ENCODE measurements around the gene CYFIP1.

CYFIP1 gene

DNA sequence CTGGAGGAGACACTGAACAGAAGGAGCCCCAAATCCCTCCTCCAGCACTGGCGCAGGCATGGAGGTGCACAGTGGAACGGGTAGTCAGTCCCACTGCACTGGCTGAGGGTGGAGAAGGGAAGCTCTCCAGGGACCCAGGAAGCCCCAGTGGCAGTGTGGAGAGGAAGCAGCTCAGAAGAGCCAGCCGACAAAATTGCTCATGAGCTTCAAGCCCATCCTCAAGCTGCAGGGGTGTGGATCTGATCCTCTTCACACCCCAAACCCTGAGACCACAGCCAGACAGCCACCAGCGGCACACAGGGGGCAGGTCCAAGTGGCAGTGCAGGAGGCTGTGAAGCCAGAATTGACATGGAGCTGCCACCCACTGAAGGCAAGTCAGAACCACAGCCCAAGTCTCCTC is 32.1 kb downstream of the CYFIP1 start:
- DNase-seq = no peak

DNA sequence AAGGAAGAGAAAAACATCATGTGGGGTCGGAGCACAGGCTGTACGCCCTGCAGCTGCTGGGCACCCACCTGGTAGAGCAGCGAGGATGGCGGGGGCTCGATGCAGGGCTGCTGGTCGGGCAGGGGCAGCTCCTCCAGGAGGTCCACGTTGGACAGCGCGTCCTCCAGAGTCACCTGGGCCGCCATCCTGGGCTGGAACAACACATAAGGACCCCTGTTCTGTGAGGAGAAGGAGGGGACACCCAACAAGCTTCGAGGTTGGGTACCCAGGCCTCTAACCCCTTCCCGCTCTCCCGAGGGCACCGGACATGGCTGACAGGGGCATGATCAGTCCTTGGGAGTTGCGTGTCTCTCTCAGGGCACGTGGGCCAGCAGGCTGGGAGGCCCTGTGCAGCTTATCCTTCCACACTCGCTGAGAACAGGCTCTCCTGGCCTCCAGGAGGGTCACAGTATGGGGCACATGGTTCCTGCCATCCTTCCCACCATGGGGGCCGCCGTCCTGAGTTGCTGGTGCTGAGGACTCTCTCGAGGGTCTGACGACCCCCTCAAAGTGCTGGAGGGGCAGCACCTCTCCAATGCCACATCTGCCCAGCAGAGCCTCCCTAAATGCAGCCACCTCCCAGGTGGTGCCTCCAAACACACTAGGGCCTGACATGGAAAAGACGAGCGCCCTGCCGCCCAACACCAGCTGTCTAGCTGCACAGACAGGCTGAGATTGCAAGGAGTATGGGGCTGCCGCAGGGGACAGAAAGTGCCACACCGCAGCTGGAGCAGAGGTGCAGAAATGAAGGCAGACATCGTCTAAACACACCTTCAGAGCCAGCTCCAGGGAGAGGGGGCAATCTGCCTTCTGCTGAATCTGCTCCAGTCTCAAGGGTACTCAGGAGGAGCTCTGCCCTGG is 32.8 kb downstream of the CYFIP1 start:
- DNase-seq = no peak

DNA sequence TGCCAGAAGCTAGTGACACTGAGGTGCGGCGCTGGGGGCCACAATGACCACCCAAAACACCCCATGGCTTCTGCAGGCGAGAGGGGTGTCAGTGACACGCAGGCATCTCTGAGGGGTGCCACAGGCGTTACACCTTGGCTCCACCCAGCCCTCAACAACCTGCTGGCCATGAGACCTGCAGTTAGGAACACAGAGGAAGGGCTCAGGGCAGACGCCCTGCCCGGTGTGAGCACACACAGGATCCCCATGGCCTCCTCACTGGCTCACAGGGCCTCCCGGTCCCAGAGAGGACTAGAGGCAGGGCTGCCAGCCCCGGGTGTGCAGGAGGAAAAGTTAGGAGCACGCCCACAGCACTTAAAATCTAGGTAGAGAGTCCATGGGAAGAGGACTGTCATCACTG is 35.1 kb downstream of the CYFIP1 start:
- no peak for DNase-seq

DNA sequence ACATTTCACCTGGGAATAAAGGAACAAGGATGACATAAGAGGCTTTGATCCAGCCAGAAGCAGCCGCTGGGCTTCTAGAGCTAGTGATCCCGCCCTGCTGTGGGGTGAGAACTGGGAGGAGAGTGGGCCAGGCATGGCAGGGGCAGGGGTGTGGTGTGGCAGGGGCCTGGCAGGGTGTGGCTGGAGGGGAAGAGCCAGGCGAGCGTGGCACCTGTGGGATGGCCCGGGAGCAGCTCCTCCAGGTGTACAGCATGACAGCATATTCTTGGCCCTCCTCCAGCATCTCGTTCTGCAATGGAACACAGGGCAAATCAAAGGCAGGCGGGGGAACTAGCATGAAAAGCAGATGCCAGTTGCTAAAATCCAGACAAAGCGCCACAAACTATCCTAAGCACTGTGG is 35.5 kb downstream of the CYFIP1 start:
- DNase-seq = no peak

DNA sequence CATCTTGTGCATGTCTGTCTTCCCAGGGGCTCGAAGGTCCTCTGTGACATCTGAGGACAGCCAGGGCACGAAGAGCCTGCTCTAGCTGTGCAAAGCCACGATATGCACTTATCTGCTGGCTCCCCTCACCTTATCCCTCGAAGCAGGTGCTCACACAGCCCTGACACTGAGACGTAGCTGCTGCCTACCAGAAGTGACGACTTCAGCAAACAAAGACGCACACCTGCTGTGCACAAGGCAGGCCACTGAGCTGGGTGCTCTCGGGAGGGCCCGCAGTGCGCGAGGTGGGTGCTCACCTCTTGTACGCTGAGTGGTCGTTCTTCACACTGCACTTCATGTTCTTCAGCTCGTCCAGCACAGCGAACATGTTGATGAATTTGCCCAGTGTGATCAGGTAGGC is 37.3 kb downstream of the CYFIP1 start:
- no peak for DNase-seq

DNA sequence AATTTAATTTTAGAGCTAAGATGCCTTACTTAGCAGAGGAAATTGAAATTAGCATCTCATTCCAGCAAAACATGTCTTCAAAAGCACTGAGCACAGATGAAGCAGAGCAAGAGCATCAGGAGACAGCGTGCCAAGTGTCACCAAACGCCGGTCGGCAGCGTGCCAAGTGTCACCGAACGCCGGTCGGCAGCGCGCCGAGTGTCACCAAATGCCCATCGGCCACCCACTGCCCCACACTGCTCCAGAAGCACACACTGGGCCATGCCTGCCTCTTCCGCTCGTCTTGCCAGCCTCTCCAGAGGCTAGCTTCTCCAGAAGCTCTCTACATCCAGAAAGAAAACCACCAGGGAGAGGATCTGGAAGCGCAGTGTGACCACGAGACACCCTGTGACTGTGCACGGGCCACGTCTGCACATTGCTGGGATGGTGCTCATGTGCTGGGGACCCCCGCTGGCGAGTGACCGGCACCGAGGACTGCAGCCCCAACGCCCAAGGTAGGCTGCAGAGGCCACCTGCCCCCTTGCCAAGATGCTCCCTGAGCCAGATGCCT is 37.8 kb downstream of the CYFIP1 start:
- no peak for DNase-seq

DNA sequence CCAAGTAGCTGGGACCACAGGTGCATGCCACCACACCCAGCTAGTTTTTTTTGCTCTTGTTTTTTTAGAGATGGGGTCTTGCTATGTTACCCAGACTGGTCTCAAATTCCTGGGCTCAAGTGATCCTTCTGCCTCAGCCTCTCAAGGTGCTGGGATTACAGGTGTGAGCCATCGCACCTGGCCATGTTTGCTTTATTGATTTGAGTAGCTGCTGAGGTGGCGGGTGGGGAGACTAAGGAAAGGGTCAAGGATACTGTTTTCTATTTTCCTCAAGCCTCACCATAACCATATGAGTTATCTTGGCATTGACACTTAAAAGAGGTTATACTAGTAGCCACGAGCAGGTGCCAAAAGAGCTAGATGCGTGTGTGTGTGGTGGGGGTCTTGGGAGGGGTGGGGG is 39.0 kb downstream of the CYFIP1 start:
- DNase-seq = no peak

DNA sequence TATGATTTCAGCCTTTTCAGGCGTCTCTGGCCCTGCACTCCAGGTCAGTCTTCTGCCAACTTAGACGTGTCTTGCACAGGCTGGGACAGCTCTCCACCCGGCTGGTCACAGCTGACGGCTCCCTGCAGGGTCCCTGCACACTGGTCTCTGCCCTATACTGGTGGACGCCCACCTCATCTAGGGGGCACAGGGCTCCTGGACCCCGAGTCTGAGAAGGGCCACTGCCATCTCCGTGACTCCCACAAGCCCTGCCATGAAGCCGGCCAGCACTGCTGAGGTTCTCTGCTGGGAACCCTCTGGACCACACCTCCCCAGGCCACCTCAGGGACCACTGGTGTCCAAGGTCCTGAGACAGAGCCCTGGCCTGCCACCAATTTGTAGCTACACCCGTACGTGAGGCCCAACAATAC is 40.5 kb downstream of the CYFIP1 start:
- no peak for DNase-seq

DNA sequence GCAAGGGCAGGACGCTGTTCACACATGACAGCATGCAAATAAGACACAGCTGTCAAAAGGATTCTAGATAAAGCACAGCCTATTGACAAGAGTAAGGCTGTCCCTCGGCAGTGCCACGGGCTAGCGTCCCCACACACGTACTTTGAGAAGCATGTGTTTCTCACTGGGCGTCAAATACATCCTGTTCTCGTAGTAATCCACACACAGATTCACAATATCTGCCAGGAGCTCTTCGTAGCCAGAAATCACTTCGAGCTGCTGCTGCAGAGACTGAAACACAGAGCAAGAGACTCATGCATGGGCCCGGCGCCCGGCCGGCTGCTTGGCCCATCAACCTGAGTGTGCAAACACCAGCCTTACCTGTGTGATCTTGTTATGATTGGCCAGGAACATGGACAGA is 41.1 kb downstream of the CYFIP1 start:
- DNase-seq = no peak

DNA sequence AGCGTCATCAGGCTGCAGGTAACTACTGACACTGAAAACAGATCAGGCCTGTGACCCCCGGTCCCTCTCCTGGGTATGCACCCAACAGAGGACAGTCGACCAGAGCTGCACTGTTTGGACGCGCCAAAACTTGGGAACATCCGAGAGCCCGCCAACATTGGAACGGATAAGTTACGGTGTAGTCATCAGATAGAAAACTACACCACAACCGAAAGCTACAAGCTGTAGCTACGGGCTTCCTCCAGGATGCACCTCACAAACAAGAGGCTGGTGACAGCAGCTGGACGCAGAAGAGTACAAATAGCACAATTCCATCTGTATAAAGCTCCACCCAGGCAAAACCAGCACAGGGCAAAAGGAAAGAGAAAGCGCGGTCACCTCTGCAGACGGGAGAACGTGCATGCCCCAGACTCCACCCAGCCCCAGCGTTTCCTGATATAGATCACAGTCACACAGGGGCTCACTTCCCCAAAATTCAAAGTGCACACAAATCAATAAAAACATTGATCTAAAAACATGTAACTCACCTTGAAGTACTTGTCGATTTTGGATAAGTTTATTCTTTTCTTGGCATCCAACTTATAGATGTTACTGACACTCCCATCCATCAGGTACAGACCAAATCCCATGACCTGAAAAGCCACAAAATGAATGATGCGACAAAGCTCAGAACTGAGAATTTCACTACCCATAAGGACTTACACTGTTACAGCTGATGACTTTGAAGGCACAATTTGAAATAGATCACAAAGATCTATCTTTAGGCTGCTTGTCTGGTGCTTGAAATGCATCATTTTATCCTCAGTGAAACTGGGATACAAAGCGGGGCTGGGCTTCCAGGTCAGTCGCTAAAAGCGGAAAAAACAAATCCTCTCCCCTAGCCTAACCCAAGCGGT is 43.3 kb downstream of the CYFIP1 start:
- DNase-seq = no peak

DNA sequence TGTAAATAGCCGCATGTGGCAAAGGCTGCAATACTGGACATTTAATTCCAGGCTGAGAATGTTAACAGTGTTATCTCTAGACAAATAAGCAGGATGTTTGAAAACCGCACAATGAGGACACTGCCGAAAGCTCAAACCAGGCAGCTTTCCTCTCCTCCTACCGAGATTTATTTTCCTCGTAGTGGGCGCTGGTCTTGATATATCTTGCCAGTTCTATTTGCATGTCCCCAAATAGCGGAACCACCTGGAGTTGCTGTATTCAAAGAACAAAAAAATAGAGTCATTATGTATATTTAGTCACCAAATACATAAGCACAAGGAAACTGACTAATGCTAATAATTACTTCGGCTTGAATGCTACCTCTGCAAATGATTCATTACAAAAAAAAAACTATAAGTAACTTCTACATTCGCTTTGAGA is 46.5 kb downstream of the CYFIP1 start:
- no peak for DNase-seq

DNA sequence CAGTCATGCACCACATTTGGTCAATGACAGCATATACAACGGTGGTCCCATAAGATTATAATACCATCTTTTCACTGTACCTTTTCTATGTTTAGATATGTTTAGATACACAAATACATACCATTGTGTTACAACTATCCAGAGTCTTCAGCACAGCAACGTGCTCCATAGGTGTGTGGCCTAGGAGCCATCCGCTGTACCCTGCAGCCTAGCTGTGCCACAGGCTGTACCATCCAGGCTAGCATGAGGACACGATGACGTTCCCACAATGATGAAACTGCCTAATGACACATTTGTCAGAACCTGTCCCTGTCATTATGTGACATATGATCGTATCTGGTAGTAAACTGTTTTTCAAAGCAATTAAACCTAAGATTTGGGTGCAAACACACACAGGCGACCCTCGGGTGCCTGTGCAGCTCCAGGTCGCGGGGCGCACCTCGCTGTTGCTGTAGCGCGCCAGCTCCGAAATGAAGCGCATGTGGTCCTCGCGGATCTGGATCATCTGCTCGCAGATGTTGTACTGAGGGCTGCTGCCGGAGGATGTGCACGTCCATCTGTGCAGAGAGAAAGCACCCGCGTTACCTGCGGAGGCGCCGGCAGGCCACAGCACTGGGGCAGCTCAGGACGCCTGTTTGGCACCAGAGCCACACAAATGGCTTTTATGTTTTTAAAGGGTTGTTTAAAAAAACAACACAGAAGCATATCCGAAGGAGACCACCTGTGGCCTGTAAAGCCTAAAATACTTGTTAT is 48.2 kb downstream of the CYFIP1 start:
- no peak for DNase-seq

DNA sequence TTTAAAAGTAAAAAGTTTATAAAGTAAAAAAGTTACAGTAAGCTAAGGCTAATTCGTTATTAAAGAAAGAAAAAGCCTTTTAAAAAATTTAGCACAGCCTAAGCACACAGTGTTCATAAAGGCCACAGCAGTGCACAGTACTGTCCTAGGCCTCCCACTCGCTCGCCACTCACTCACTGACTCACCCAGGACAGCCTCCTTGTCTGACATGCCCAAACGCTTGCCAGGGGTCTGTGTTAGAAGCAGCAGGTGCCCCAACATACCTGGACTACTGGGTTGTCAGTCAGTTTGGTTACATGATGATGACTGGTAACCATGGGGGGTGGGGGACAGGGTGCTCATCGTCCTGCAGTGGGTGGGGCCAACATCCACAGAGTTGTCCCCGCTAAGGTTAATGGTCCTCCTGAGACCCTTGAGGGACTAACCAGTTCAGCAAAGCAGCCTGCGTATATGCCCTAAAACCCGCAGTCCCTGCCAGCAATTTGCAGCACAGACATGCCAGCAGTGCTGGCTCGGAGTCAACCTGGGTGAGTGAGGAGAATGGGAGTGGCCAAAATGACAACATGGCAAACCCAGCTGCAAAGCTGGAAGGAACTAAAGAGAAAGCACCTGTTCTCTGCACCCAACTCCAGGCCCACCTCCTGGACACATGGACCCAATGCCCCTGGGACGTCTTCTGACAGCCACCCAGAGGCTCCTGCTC is 49.2 kb downstream of the CYFIP1 start:
- no peak for DNase-seq

DNA sequence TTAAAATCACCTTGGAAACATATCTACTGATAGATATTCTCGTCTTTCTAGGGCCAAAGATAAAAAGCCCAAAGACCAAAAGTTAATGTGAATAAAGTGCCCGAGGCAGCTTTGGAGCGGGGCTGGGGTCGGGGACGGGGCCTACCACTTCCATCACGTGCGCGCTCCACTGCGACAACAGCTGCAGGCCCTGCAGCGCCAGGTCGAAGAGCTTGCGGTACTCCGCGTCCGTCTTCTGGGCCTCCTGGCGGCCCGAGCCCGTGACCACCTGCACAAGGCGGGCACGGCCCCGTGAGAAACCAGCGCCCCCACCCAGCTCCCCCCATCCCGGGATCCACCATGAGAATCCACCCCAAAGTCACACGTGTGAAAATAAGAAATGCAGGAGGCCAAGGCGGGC is 52.4 kb downstream of the CYFIP1 start:
- DNase-seq = no peak

DNA sequence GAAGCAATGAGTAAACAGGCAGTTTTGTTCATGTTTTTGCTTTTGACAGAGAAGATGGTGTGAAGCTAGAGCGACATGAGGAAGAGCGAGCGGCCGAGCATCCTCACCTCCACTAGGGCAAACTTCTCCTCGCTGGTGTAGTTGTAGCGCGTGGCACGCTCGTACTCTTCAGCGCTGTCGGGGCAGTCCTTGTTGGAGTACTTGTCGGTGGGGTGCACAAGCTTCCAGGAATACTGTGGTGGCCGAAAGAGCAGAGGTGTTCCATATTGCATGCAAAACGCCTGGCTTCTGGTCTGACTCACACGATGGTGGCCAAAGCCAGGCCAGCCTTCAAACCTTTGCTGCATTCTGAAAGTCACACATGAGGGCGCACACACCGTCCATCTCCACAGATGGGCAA is 54.3 kb downstream of the CYFIP1 start:
- DNase-seq = no peak

DNA sequence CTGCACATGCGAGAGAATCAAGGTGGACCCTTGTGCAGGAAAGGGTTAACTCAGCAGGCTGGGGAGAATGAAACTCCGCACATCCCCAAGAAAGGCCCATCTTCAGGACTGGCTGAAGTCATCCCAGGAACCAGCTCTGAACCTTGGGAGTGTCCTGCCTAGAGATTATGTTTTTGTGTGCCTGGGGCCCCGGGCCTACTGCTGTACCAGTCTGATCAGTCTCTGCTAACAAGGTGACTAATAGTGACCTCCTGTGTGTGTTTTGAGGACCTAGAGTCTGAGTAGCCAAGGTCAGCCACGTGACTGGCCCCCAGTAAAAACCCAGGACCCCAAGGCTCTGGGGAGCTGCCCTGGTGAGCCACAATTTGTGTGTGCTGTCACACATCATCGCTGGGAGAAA is 58.2 kb downstream of the CYFIP1 start:
- no peak for DNase-seq

DNA sequence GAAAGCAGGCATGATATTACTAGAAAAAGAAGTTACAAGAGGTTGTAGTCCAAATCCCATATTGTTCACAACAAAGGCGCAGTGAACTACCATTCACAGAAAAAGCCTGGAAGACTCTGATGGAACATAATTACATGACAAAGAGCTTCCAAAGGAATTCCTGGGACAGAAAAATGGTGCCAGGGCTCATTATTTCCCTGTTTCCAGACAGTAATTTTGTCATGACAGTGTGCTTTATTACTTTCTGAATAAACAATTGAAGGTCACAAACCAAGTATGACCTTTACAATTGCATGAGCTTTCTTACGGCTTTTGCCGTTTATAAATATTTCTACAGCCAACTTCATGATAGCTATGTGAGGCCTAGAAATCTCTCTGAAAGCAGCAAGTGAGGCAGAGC is 61.0 kb downstream of the CYFIP1 start:
- DNase-seq = no peak

DNA sequence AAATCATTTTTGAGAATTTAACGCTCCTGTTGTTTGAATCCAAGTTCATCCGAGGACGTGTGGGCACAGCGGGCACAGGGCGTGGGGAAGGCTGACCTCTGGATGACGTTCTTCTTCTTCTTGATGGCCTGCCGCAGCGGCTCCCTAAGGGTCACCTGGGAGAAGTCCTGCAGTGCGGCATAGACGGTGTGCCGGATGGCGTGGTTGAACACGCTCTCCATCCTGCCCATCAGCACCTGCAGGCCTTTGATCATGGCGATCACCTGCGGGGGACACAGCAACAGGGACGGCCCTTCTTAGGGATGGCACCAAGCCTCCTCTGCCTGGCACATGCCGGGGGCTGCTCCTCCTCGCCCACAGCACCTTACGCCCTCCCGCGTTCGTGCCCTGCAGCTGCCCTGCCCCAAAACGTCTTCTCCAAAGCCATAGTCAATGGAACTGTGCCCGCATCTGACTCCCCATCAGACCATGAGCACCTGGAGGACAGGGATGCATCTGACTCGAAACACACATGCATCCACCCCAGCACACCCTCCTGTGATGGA is 61.5 kb downstream of the CYFIP1 start:
- no peak for DNase-seq

DNA sequence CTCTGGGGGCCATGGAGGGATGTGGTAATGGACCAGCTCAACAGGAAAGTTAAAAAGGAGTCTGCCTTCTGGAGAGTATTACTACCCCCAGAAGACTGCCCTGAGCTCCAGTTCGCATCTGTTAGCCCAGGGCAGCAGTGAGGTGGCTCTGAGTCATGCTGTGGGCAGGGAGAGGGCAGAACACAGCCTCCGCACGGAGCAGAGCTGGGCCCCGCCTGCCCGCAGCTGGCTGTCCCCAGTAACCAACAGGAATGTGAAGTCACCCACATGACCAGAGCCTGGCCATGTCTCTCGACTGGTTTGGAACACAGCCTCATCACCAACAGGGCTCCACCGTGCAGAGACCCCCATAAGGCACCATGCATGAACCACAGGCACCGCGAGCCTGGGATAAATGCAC is 62.1 kb downstream of the CYFIP1 start:
- DNase-seq = no peak

DNA sequence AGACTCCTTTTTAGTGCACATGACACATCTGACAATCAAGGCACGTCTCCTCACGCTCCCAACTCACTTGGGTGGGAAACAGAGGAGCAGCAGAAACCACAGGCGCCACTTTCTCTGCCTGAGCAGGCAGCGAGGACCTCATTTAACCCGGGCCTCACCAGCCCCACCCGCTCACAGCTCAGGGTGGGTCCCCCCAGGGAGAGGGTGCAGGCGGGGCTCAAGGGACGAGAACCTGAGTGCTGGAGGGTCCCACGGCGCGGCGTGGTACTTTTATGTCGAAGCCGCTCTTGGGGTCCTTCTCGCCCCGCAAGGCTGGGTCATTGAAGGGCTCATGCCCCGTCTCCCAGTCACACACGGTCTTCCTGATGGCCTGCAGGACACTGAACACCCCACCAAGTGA is 62.6 kb downstream of the CYFIP1 start:
- no peak for DNase-seq

DNA sequence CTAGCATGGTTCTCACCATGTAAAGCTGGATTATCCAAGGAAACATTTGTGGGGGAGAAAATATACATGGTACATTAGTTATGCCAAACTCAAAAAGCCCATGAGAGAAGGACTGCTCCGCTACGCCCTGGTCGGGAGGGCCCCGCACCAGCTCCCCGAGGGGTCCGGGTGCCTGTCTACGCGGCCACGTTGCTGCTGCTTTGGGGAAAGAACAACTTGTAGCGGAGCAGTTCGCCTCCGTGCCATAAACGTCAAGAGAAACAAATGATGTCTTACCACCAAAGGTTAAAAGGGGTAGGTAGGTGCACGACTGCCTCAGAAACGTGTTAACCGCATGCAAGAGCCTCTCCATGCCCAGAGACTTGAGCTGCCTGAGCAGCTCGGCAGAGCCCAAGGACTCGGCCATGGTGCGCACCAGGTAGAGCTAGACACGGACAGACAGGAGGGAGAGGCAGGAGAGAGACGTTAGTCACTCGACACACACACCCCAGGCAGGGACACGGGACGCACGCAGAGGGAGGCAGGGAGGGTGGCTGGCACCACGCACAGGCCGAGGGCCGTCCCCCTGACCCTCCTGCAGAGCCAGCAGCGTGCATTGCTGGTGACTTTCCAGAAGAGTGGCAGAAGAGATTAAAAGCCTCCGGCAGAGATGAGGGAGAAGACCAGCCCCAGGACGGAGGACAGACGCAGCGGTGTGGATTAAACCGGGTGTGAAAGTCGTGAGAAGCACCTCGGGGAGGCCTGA is 63.4 kb downstream of the CYFIP1 start:
- no peak for DNase-seq
